Measurements from ENCODE around the gene OPCML.

The OPCML gene

GRCh38 chr11:132620423-132620822 lies 911.9 kb downstream of the OPCML start:
- DNase-seq (ENCODE audit: low read depth in 2 of 2), result no peak

GRCh38 chr11:132610791-132611190 lies 921.5 kb downstream of the OPCML start:
- no peak for DNase-seq (ENCODE audit: low read depth in 2 of 2)

DNA sequence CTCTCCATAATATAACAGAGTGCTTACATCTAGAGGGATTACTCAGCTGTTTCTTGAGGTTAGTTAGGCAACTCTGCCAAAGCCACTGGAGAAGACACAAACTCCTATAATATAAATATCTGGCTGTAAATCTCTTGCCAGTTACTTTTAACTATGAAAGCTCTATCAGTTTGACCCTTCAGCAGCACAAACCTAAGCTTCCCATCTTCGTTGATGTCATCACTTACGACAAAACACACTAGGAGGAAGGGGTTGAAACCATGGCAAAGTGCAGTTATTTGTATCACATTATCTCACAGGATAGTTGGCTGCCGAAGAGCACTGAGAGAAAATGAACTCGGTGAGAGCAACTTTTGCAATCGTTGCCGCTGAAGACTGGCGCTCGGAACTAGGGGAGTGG lies 922.1 kb downstream of the OPCML start:
- no peak for DNase-seq (ENCODE audit: low read depth in 2 of 2)

- DNase-seq (ENCODE audit: low read depth in 2 of 2), result no peak
Observed at GRCh38 chr11:132607575-132607974, 924.7 kb downstream of the OPCML start.

DNA sequence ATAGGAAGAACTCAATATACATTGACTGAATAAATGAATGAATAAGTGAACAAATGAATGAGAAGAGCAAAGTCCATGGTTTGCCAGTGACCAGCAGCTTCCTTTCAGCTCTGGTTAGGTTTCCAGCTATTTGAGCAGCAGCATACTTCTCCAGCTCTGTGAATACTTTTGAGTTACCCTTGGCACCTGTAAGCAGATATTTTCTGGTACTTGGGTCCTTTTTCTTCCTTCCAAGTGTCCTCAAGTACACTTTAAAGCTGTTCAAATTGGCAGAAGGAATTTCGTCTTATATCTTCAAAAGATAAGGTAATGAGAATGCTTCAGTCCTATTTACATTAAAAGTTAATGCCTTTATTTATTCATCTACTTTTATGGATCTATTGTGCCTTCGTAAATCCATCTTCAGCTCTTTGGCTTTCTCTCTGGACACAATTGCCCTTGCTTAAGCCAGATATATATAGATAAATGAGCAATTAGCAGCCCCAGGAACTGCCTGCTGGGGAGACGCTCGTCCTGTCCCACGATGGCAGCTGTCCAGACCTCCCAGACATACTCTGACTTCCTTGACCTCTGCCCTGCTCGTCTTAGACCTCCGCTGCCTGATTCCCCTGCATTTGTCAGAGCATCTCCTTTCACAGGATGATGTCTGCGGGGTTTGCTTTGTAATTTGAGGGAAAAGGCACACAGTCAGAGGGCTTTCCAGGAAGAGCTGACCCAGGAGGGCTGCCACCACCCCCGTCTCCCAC lies 926.3 kb downstream of the OPCML start:
- no peak for DNase-seq (ENCODE audit: low read depth in 2 of 2)

GRCh38 chr11:132604431-132604830 lies 927.9 kb downstream of the OPCML start:
- DNase-seq (ENCODE audit: low read depth in 2 of 2), result no peak

DNA sequence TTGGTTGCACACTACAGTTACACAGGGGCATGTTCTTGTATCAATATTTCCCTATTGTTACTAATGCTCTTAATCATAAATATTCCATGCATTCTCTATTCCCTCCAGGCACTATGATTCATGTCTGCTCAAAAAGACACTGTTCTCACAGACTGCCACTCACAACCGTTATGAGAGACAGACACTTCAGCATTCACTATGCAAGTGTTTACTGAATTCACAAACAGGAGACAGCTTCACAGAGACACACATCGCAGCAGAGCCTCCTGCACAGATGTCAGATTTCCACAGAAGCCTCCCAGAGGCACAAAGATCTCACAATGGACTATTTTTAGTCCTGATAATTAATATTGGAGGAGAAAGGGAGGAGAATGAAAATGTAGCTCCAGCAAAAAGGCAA lies 930.4 kb downstream of the OPCML start:
- no peak for DNase-seq (ENCODE audit: low read depth in 2 of 2)

DNA sequence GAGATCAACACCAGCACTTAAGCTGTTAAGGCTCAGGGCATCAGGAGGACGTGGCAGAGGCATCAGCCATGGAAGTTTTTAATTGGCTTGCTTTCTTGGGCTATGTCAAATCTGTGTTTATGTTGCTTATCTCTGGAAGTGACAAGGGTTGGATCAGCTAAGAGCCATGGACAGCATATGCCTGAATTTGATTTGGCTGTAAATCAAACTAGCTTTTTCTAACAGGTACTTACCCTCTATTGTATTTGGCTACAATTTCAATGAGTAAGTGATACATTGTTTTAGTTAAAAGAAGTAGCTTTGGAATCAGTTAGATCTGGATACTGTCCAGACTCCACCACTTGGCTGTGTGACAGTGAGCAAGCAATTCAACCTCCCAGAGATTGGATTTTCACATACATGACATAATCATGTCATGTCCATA lies 936.6 kb downstream of the OPCML start:
- no peak for DNase-seq (ENCODE audit: low read depth in 2 of 2)

DNA sequence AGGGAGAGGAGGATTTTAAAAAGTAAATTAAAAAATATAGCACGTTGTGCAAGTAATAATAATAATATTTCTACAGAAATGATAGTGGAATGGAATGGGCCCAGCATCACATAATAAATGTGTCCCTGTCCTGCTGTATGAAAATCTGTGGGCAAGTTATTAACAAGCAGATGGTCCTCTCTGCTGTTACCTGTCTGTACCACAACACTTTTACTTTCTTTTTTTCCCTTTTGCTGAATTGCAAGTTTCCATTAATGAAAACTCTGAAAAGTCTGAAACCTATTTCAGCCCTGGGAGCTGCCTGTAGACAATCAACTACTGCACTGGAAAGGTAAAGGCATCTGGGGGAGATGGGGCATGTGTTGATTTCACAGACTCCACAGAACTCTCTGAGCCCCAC lies 937.1 kb downstream of the OPCML start:
- DNase-seq (ENCODE audit: low read depth in 2 of 2), result no peak

DNA sequence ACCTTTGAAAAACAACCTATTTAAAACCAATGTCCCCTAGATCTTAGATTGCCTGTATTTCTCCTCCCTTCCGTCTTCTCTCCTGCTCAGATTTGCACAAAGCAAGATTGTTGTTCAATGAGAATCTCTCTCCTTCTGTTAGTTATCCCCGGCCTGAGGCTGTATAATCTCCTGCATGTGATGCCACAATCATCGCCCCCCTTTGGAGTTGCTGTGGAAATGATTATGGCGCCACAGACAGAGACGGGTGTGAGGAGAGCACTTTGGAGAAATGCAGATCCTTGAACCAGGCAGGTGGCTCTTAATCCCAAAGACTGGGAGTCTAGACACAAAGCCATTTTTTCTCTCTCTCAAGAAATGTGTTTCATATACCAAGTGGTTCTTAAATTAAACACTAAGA lies 941.3 kb downstream of the OPCML start:
- DNase-seq (ENCODE audit: low read depth in 2 of 2), result no peak

- no peak for DNase-seq (ENCODE audit: low read depth in 2 of 2)
Observed at GRCh38 chr11:132590554-132590953, 941.7 kb downstream of the OPCML start.

DNA sequence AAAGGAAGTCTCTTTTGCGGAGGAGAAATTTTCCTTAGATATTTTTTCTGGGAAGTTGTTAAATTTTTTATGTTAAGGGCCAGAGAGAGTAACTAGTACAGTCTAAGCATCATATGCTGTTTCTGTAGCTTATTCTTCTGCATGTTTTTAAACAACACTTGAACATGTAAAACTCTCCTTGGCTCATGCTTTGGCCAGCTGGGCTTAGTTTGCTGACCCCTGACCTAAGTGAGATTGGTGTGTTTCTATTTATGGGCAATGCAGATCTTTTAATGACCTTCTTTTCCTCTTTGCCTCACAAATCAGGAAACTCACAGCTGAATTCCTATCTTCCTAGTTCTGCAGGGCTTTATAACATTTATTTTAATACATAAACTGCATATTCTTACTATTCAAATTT lies 942.5 kb downstream of the OPCML start:
- DNase-seq (ENCODE audit: low read depth in 2 of 2), result no peak

DNA sequence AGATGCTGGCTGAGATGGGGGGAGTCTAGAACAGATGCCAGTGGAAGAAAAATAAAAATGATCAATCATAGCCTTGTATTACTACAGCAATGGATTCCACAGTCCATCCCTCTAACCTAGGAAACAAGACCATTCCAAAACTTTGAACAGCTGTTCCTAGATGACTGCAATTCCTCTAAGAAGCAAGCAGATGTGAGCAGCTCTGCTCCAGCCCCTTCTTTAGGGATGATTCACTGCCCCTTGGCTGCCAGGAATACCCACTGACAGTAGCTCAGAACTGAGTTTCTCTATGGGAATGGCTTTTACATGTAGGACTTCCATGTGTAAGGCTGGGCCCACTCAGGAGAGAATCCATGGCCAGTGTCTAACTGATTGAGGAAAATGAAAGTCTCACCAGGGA lies 943.9 kb downstream of the OPCML start:
- no peak for DNase-seq (ENCODE audit: low read depth in 2 of 2)

GRCh38 chr11:132587716-132588115 lies 944.6 kb downstream of the OPCML start:
- DNase-seq (ENCODE audit: low read depth in 2 of 2), result no peak

- no peak for DNase-seq (ENCODE audit: low read depth in 2 of 2)
Observed at GRCh38 chr11:132586801-132587200, 945.5 kb downstream of the OPCML start.

GRCh38 chr11:132579634-132580327 lies 952.5 kb downstream of the OPCML start:
- DNase-seq (ENCODE audit: low read depth in 2 of 2), result no peak

GRCh38 chr11:132579136-132579535 lies 953.2 kb downstream of the OPCML start:
- no peak for DNase-seq (ENCODE audit: low read depth in 2 of 2)

DNA sequence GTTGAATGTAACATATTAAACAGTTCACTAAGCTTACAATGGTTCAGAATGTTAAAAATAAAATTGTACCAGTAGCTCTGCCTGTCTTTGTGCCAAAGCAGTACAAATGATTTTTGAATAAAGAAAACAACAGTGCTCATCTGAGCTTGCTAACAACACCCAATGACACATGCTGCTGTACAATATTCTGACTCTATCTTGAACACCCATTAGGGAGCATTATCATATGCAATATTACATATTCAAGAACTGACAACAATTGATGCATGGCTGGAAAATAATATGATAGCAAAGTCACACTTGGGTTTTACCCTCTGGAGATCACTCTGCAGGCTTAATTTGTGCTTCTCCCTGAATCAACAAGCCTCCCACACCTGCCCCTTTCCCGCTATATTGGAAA lies 953.7 kb downstream of the OPCML start:
- no peak for DNase-seq (ENCODE audit: low read depth in 2 of 2)

GRCh38 chr11:132576706-132577105 lies 955.6 kb downstream of the OPCML start:
- no peak for DNase-seq (ENCODE audit: low read depth in 2 of 2)

- no peak for DNase-seq (ENCODE audit: low read depth in 2 of 2)
Observed at GRCh38 chr11:132564091-132564885, 968.0 kb downstream of the OPCML start.

GRCh38 chr11:132563050-132563449 lies 969.3 kb downstream of the OPCML start:
- DNase-seq (ENCODE audit: low read depth in 2 of 2), result no peak

DNA sequence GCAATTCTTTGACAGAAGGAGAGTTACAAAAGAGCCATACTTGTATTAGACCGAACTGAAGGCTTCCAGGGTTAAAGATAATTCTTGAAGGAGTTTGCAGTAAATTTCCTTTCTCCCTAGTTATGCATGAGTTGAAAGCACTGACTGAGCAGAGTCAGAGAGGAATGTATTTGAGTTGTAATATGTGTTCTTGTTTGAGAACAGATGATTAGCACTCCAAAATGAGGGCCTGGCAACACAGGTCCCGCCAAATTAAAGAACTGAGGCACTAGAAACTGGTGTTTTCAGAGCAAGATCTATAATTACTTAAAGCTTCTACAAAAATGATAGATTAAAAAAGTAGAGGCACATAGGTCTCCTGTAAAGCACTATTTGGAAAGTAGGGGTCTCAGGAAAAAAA lies 970.4 kb downstream of the OPCML start:
- DNase-seq (ENCODE audit: low read depth in 2 of 2), result no peak
